Stimulated activated naive CD8-positive, alpha-beta T cell treated with anti-CD3 and anti-CD28 coated beads, Interleukin-15, Interleukin-2, amounts not matched to agents 100 U/mL and 50 U/mL, for 24 hours (primary cell): ENCODE results near the gene PCBD1.
A peak's percentile ranks its signal among the peaks of the same experiment; 100 is the strongest.

ENCODE experiments used
- ATAC-seq: fragments of 150-1000 bp; cut with Tn5 transposase; one replicate; pipeline ENCODE4 v1.10.0; 2021
- DNase-seq: peaks from one replicate; pipeline ENCODE4 v3.0.0; 2021

Gene PCBD1

GRCh38 chr10:70917635-70918034, 29.3 kb upstream of the PCBD1 start:
- no peak for DNase-seq

GRCh38 chr10:70917226-70917625, 28.9 kb upstream of the PCBD1 start:
- no peak for ATAC-seq

More at GRCh38 chr10:70917635-70918034, 29.3 kb upstream of the PCBD1 start:
- ATAC-seq, result no peak

GRCh38 chr10:70916241-70916640, 27.9 kb upstream of the PCBD1 start:
- ATAC-seq (no peak), DNase-seq (no peak)

More at GRCh38 chr10:70917226-70917625, 28.9 kb upstream of the PCBD1 start:
- DNase-seq, result no peak

- no peak for ATAC-seq
- DNase-seq, result no peak
Measured at GRCh38 chr10:70915806-70916205, 27.4 kb upstream of the PCBD1 start.

GRCh38 chr10:70915206-70915605, 26.8 kb upstream of the PCBD1 start:
- ATAC-seq, result no peak
- DNase-seq, result no peak

DNA sequence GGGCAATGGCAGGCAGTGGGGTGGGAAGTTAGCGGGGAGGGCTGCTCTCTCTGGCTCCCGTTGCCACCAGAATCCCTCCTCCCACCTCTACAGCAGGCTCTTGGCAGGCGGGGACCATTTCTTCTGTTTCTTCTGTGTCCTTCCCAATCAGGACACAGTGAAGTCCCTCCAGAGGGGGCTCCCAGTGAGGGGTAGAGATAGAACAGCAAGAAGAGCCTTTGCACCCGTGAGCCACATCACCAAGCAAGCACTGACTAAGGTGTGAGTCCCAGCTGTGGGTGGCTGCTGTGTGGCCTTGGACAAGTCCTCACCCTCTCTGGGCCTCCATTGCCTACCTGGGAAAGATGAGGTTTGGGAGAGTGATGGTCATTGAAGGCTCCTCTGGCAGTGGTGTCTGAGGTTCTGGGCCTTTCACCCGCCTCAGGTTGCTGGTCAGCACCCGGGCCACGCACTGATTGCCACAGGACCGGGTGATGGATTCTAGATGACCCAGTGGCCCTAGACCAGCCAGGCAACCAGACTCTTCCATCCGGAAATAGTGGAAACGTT, 26.0 kb upstream of the PCBD1 start:
- ATAC-seq, result no peak

DNA sequence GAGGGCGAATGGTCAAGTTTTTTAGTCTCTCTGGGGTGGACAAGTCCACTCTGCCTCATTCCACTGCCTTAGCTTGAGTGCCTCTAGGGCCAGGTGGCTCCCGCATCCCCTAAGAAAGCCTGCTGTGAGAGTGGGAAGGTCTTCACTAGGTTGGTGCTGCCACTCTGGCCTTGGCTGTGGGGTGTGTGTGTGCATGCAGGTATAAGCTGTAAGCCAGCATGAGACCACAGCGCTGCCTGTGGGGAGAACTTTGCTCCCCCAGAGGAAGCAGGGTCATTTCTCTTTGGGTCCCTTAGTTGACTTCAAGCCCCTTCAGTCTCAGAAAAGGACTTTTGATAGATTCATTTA, 25.5 kb upstream of the PCBD1 start:
- no peak for ATAC-seq
- DNase-seq, result no peak

More for the DNA sequence above, 26.0 kb upstream of the PCBD1 start:
- no peak for DNase-seq

GRCh38 chr10:70913191-70913892, 25.0 kb upstream of the PCBD1 start:
- DNase-seq, result no peak
- no peak for ATAC-seq

GRCh38 chr10:70912556-70912955, 24.2 kb upstream of the PCBD1 start:
- DNase-seq (no peak), ATAC-seq (no peak)

DNA sequence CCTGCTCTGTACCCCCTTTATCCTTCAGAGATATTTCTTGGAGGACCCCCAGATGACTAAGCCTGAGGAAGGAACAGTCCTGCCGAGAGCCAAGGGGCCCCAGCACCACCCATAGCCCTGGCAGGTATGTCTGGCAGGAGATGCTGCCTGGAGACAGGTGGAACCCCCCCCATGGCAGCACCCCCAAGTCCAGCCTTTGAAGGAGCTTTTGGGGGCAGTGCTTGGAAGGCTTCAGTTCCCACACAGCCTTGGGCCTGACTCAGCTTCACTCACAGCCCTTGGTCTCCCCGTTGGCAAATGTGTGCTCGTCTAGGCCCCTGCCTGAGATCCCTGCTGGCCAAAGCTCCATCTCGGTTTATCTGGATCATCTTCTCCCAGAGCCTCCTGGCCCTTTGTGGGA, 23.0 kb upstream of the PCBD1 start:
- ATAC-seq (no peak), DNase-seq (no peak)

DNA sequence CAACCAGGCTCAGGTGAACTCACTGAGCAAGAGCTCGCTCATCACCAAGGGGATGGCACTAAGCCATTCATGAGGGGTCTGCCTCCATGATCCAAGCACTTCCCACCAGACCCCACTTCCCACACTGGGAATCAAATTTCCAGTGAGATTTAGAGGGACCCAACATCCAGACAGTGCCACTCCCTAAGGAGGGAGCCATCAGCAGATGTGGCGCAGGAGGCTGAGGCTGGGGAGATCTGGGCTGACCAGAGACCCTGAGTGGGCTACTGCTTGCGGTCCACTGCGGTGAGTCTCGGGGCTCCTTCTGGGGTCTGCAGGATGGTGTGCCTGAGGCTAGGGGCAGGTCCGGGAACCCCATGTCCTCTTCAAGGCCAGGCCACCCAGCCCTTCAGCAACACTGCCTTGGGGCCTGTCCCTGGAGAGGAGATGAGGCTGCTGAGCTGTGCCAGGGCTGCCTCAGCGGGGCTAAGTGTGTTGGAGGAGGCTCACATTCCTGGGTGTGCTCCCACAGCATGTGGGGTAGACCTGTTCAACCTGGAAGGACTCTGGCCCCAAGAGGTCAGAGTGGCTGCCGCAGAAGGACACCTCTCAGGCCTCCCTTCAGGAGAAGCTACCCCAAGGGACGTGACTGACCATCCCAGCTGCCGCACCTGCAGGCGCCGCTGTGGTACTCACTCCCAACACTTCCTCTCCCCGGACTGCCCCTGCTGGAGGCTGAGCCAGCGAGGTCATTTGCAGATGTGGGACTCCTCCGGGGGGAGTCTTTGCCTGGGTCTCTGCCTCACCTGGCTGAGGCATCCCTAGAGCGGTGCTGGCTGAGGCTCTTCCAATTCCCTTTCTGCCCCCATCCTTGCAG, 22.3 kb upstream of the PCBD1 start:
- no peak for DNase-seq
- ATAC-seq, result no peak

DNA sequence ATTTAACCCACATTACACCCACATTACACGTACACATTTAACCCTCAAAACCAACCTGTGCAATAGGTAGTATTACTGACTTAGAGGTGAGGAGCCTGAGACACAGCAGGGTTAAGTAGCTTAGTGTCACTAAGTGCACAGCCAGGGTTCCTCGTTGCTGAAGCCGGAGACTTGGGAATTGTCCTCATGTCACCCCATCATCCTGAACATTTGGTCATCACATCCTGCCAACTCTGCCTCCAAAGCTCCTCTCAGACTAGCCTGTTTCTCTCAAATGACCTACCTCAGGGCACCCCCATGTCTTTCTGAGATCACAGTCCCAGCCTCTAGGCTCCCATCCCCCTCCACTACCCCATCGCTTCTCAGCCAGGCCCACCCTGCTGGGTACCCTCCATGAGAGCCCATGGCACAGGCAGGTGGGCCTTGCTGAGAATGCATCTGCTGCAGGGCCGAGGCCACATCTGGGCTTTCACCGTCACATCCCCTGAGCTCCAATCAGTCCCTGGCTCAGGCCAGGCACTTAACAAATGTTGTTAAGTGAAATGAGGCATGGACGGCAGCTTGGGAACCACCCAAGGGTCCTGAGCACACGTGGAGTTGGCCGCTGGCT, 21.1 kb upstream of the PCBD1 start:
- ATAC-seq (no peak), DNase-seq (no peak)

DNA sequence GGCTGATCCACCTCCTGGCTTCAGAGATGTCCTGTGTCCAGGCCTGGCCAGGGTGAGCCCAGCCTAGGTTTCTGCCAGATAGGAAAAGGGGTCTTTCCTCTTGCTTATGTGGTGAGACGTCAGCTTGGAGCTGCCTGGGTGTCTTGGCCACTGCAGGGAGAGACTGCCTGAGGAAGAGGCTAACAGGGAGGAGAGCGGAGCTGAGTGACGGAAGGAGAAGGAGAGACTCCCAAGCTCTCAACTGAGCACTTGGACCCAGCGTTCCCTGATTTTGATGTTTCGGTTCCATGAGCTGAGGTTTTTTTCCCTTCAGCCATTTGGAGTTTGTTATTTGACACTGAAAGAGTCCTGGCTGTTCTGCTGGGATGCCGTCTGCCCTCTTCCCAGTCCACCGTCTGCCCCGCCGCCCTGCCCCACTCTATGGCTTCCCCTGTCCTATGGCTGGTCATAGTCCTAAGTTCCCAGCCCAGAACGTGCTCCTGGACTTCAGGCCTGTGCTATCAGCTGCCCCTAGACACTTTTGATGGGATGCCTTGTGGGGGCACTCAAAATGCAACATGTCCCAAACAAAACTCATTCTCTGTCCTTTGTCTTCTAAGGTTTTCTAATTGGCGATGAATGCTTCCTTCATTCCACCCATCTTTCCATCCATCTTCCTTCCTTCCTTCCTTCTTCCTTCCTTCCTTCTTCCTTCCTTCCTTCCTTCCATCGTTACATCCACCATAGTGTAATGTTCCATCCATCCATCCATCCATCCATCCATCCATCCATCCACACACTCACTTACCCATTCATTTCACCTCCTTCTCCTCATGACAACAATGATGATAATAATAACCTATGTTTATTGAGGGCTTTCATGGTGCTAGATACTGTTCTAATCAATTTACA, 20.3 kb upstream of the PCBD1 start:
- no peak for ATAC-seq
- DNase-seq, result no peak

- ATAC-seq (no peak), DNase-seq (no peak)
Measured at GRCh38 chr10:70907637-70908405, 19.5 kb upstream of the PCBD1 start.

DNA sequence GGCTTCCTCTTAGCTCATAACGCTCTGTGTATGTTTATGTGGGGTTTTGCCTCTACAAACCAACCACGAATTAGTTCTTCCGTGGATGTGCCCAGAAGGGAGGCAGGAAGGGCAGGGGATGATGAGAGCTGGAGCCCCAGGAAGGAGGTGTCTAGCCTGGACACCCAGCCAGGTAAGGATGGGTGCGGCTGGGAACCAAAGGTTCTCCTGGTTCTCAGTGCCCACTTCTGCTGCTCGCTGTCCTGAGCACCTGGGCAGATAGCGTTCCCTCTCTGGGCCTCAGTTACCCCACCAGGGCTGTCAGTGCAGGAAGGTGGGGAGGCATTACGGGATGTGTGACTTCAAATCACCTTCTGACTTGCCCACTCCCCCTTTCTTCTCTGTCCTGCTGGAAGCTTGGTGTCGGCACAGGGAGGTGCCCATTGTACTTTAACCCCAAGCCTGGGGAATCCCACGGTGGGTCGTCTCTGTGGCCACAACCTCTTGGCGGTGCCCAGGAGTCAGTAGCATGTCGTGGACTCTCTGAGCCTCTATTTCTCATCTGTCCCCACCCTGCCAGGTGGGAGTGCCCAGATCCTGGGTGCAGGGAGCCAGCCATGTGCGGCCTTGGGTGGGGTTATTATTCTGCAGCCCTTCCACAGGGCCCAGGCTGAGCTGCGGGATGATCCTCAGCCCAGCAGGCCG, 18.7 kb upstream of the PCBD1 start:
- DNase-seq (no peak), ATAC-seq (no peak)

DNA sequence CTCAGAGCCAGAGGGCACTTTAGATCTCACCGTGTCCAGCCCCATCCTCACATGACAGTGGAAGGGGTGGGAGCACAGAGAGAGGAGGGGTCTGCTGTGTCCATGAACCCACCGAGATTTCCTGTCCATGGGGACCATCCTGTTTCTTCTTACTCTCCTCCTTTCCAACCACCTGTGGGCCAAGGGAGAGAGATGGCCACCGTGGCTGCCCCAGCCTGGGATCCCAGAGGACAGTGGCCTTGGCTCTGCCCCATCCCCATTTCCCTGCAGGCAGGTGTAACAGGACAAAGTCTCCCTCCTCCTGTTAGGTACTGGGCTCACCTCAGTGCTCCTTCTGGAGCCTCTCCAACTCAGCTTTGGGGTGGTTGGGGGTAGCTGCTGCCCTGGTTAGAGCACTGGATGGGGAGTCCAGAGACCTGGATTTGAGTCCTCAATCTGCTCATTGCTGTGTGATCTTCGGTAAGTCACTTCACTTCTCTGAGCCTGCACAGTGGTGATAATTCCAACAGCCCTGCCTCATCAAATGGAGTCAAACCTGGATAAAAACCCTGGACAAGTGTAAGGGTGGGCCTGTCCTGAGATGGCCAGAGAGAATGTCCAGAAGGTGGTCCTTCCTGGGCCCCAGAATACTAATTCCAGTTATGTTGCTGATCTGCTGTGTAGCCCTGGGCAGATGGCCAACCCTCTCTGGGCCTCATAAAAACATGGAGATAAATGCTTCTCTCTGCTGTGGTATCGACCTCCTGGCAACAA, 17.8 kb upstream of the PCBD1 start:
- DNase-seq (no peak), ATAC-seq (no peak)

GRCh38 chr10:70905071-70906021, 17.0 kb upstream of the PCBD1 start:
- DNase-seq (no peak), ATAC-seq (no peak)

GRCh38 chr10:70903262-70903921, 15.0 kb upstream of the PCBD1 start:
- peak; percentile 21 for ATAC-seq
- peak; percentile 49 for DNase-seq
